ENCODE results near the gene CBX6. TPM values are rescaled to one million over a fixed set of nuclear protein-coding genes. Genes with fewer than 3 reads are reported as not detected.

Gene CBX6
- total RNA-seq = 61.8 and 65.1 TPM in 2 replicates

GRCh38 chr22:38872172-38872830, at the start of gene CBX6:
TSS of gene CBX6 (minus strand) at chr22:38872216. CDS start at chr22:38872190, 26 bp downstream.

DNA sequence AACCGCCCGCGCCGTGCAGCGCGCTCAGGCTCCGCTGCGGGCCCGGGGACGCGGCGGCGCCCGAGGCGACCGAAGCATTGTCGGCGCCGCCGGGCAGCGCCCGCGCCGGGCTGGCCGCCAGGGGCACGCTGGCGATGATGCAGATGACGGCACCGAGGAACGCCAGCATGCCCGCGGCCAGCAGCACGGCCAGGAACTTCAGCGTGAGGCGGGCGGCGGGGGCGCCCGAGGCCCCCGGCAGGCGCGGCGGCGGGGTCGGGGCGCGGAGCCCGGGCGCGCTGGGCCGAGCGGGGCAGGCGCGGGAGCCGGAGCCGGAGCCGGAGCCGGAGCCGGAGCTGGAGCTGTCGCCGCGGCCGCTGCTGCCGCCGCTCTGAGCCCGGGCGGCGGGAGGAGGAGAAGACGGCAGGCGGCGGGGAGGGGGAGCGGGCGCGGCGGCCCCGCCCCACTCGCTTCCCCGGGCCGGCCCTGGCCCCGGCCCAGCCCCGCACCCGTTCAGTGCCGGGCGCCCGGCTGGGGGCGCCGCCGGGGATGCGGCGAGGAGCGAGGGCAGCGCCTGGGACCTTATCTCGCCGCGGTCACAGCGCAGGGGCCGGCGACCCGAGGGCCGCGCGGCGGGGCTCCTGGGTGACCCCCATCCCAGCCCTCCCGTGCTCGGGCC, 28.2 kb downstream of the CBX6 start, which contains the start of gene NPTXR:
Gene NPTXR, minus strand, starts transcription at position 372 of the 658 bp plus-strand sequence.

Other genes starting within 250 kb of the CBX6 start
- gene FAM227A, start 215.8 kb downstream of the CBX6 start, total RNA-seq = 1.1 and 3.9 TPM in 2 replicates
- 15.0 and 15.8 TPM in 2 replicates for gene CBY1, start 215.6 kb downstream of the CBX6 start, total RNA-seq
- gene TOMM22, start 190.3 kb downstream of the CBX6 start, total RNA-seq = 29.5 and 36.8 TPM in 2 replicates
- 63.3 and 73.0 TPM in 2 replicates for gene JOSD1, start 171.3 kb downstream of the CBX6 start, total RNA-seq
- 33.2 and 35.1 TPM in 2 replicates for gene GTPBP1, start 166.3 kb downstream of the CBX6 start, total RNA-seq
- gene SUN2, start 116.2 kb downstream of the CBX6 start, total RNA-seq = 95.9 and 142 TPM in 2 replicates
- 17.3 and 20.3 TPM in 2 replicates for gene DNAL4, start 78.1 kb downstream of the CBX6 start, total RNA-seq
- 4.7 and 7.8 TPM in 2 replicates for gene NPTXR, start 28.2 kb downstream of the CBX6 start, total RNA-seq
- gene APOBEC3A, start 85.4 kb upstream of the CBX6 start, total RNA-seq = not detected in 2 replicates
- 0.30 and 2.0 TPM in 2 replicates for gene APOBEC3B, start 110.1 kb upstream of the CBX6 start, total RNA-seq
- gene APOBEC3C, start 142.0 kb upstream of the CBX6 start, total RNA-seq = 13.1 and 15.0 TPM in 2 replicates
- 1.4 and 1.6 TPM in 2 replicates for gene APOBEC3D, start 148.9 kb upstream of the CBX6 start, total RNA-seq
- 6.3 and 7.6 TPM in 2 replicates for gene APOBEC3F, start 168.6 kb upstream of the CBX6 start, total RNA-seq
- 3.8 and 16.2 TPM in 2 replicates for gene APOBEC3G, start 205.1 kb upstream of the CBX6 start, total RNA-seq
- 0.98 TPM in 1 of 2 replicates, not detected in the other for gene APOBEC3H, start 225.0 kb upstream of the CBX6 start, total RNA-seq

All from smooth muscle cell of the pulmonary artery (primary cell).